SK-N-MC (cell line): ENCODE measurements around the gene SAMD7.

Experiments used
- EZH2 ChIP-seq: fragments of 200-600 bp; sonication (generic); IDR thresholded peaks from one replicate; pipeline ENCODE4 v1.6.1; 2017; ENCODE audit warnings: antibody characterized with exemption
- POLR2AphosphoS5 ChIP-seq: IDR thresholded peaks from 2 replicates; pipeline ENCODE4 v1.6.1; 2012; ENCODE audit warnings: mild to moderate bottlenecking, low read depth, low read length, borderline replicate concordance

DNA sequence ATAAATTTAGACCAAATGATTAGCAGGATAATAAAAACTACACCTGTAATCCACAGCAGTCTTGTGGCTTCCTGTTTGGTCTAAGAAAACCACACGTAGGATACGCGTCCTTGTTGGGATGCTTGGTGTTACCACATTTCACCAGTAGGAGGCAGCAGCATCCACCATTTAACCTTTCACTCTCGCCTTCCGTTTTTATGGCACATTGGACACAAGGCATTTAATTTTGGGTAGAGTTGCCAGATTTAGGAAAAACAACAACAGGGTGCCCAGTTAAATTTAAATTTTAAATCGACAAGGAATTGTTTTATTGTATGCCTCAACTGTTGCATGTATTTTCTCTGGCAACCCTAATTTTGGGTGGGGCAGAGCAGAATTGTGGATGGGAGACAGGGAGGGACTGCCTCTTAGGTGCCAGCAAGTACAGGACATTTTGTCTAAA is 47.9 kb upstream of the SAMD7 start:
- TF ChIP-seq POLR2AphosphoS5 (no peak), EZH2 (no peak)
